ENCODE measurements around the gene VWA8. TPM values are rescaled to one million over a fixed set of nuclear protein-coding genes. Genes with fewer than 3 reads are reported as not detected.

The VWA8 gene
- total and polyA plus RNA-seq, 10 donors: 2.7 to 33.6 (median 18.3) TPM

- TF ChIP-seq POLR2AphosphoS5 (IDR thresholded peaks at IDR 0.05): no peak
- TF ChIP-seq, protein P1, sequence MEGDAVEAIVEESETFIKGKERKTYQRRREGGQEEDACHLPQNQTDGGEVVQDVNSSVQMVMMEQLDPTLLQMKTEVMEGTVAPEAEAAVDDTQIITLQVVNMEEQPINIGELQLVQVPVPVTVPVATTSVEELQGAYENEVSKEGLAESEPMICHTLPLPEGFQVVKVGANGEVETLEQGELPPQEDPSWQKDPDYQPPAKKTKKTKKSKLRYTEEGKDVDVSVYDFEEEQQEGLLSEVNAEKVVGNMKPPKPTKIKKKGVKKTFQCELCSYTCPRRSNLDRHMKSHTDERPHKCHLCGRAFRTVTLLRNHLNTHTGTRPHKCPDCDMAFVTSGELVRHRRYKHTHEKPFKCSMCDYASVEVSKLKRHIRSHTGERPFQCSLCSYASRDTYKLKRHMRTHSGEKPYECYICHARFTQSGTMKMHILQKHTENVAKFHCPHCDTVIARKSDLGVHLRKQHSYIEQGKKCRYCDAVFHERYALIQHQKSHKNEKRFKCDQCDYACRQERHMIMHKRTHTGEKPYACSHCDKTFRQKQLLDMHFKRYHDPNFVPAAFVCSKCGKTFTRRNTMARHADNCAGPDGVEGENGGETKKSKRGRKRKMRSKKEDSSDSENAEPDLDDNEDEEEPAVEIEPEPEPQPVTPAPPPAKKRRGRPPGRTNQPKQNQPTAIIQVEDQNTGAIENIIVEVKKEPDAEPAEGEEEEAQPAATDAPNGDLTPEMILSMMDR (IDR thresholded peaks at IDR 0.05 in 8 of 11, conservative IDR thresholded peaks at IDR 0.05 in 3 of 11): no peak
- no peak for TF ChIP-seq POLR2A (IDR thresholded peaks at IDR 0.05)
- Histone ChIP-seq H3K27me3 (replicated peaks in 1 of 7) (no peaks in the 10 kb centered on the region), H3K27ac (no peak overlapping the region), H3K9me3 (no peaks in the 10 kb centered on the region), H3K36me3 (peaks cover 0 to 40% (median 4%) of the 10 kb centered on the region in 6 donors), H3K4me3 (no peak overlapping the region), H3K4me1 (no peaks in the 10 kb centered on the region)
- intact Hi-C loops (cut with DNase I; ENCODE audit: low total_unique reads): no loop called here
- 88 to 95% (median 92%) methylated on average over 8 of the region's 8 CpGs for WGBS, 5 donors
- DNase-seq: no peak
Observed at GRCh38 chr13:41670873-41671443, 290.0 kb downstream of the VWA8 start.

GRCh38 chr13:41668130-41668757 is 292.7 kb downstream of the VWA8 start:
- no peak overlapping the region for H3K27ac ChIP-seq
- no peak for DNase-seq
- H3K4me1 ChIP-seq: no peaks in the 10 kb centered on the region
- TF ChIP-seq POLR2AphosphoS5 (IDR thresholded peaks at IDR 0.05) (peak in 1 of 3 donors; percentile 9), POLR2A (IDR thresholded peaks at IDR 0.05) (no peak)
- TF ChIP-seq, protein P1 (IDR thresholded peaks at IDR 0.05 in 8 of 11, conservative IDR thresholded peaks at IDR 0.05 in 3 of 11): peak; percentile 32 to 82 (median 65)
- intact Hi-C loops (cut with DNase I; ENCODE audit: low total_unique reads): loop anchor here (5.0 kb wide), 1 partner anchor 444 kb away; no protein-coding TSS in a partner anchor
- 6 to 34% (median 20%) methylated on average over 1 of the region's 1 CpG for WGBS, 5 donors
- no peaks in the 10 kb centered on the region for H3K27me3 ChIP-seq (replicated peaks in 1 of 7)
- H3K9me3 ChIP-seq: no peaks in the 10 kb centered on the region
- peaks cover 0 to 25% (median 4%) of the 10 kb centered on the region in 6 donors for H3K36me3 ChIP-seq
- no peak overlapping the region for H3K4me3 ChIP-seq

DNA sequence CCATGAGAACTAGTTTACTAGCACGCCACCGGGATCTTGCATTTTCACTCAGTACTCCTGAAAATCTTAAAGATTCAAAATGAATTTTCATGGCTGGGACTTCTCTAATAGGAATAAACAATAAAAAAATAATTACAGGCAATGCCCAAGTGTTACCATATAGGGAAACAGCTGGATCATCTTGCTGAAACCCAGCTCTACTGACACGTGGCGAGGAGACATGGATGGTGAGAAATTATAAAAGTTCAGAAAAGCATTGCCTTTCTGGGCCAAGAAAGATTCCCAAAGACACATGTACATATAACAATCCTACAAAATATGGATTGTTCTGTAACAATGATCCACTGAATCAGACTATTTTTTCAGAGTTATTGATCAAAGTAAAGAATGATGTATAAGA is 294.3 kb downstream of the VWA8 start:
- no peak for DNase-seq
- no peaks in the 10 kb centered on the region for H3K27me3 ChIP-seq (replicated peaks in 1 of 7)
- no peaks in the 10 kb centered on the region for H3K4me1 ChIP-seq
- H3K9me3 ChIP-seq: no peaks in the 10 kb centered on the region
- no peak overlapping the region for H3K4me3 ChIP-seq
- WGBS, 5 donors: 92 to 98% (median 95%) methylated on average over 4 of the region's 4 CpGs
- TF ChIP-seq, protein P1 (IDR thresholded peaks at IDR 0.05 in 8 of 11, conservative IDR thresholded peaks at IDR 0.05 in 3 of 11): no peak
- TF ChIP-seq POLR2AphosphoS5 (IDR thresholded peaks at IDR 0.05): no peak
- no peak for TF ChIP-seq POLR2A (IDR thresholded peaks at IDR 0.05)
- peaks cover 0 to 23% (median 4%) of the 10 kb centered on the region in 6 donors for H3K36me3 ChIP-seq
- intact Hi-C loops (cut with DNase I; ENCODE audit: low total_unique reads): loop anchor here (5.0 kb wide), 1 partner anchor 446 kb away; no protein-coding TSS in a partner anchor
- H3K27ac ChIP-seq: no peak overlapping the region

GRCh38 chr13:41660411-41660810 is 300.5 kb downstream of the VWA8 start:
- peaks cover 0 to 12% (median 0%) of the 10 kb centered on the region in 6 donors for H3K36me3 ChIP-seq
- WGBS, 5 donors: 76 to 88% (median 81%) methylated on average over 2 of the region's 2 CpGs
- no peak for TF ChIP-seq POLR2A (IDR thresholded peaks at IDR 0.05)
- no peak for TF ChIP-seq POLR2AphosphoS5 (IDR thresholded peaks at IDR 0.05)
- TF ChIP-seq, protein P1 (IDR thresholded peaks at IDR 0.05 in 8 of 11, conservative IDR thresholded peaks at IDR 0.05 in 3 of 11): no peak
- H3K4me1 ChIP-seq: no peaks in the 10 kb centered on the region
- H3K4me3 ChIP-seq: no peak overlapping the region
- no peak for DNase-seq
- no peak overlapping the region for H3K27ac ChIP-seq
- intact Hi-C loops (cut with DNase I; ENCODE audit: low total_unique reads): no loop called here
- no peaks in the 10 kb centered on the region for H3K9me3 ChIP-seq
- H3K27me3 ChIP-seq (replicated peaks in 1 of 7): no peaks in the 10 kb centered on the region
